ENCODE results near the gene LPAR5.

The LPAR5 gene

GRCh38 chr12:6662906-6663742 is 27.4 kb upstream of the LPAR5 start, which contains the start of gene ING4 (continued):
- TF ChIP-seq ZNF394 (tag by site-specific recombination; IDR thresholded peaks at IDR 0.05; ENCODE audit: borderline replicate concordance), result peak; percentile 74
- peak; percentile 94 for TF ChIP-seq ZNF76 (tag by site-specific recombination; IDR thresholded peaks at IDR 0.05; ENCODE audit: borderline replicate concordance, low read depth)
- TF ChIP-seq ZNF292 (tag by site-specific recombination; IDR thresholded peaks at IDR 0.05; ENCODE audit: borderline replicate concordance, low read depth), result no peak
- TF ChIP-seq MYNN (tag by site-specific recombination; IDR thresholded peaks at IDR 0.05; ENCODE audit: borderline replicate concordance), result no peak
- TF ChIP-seq ZBTB11 (tag by site-specific recombination; conservative IDR thresholded peaks at IDR 0.05; ENCODE audit: low read depth), result peak; percentile 98
- TF ChIP-seq, protein P1, sequence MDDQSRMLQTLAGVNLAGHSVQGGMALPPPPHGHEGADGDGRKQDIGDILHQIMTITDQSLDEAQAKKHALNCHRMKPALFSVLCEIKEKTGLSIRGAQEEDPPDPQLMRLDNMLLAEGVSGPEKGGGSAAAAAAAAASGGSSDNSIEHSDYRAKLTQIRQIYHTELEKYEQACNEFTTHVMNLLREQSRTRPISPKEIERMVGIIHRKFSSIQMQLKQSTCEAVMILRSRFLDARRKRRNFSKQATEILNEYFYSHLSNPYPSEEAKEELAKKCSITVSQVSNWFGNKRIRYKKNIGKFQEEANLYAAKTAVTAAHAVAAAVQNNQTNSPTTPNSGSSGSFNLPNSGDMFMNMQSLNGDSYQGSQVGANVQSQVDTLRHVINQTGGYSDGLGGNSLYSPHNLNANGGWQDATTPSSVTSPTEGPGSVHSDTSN (CRISPR knock-in tag; IDR thresholded peaks at IDR 0.05), result 0 out of 2 replicates have a peak, but pooled peaks have one; percentile 28
- TF ChIP-seq, protein P2, sequence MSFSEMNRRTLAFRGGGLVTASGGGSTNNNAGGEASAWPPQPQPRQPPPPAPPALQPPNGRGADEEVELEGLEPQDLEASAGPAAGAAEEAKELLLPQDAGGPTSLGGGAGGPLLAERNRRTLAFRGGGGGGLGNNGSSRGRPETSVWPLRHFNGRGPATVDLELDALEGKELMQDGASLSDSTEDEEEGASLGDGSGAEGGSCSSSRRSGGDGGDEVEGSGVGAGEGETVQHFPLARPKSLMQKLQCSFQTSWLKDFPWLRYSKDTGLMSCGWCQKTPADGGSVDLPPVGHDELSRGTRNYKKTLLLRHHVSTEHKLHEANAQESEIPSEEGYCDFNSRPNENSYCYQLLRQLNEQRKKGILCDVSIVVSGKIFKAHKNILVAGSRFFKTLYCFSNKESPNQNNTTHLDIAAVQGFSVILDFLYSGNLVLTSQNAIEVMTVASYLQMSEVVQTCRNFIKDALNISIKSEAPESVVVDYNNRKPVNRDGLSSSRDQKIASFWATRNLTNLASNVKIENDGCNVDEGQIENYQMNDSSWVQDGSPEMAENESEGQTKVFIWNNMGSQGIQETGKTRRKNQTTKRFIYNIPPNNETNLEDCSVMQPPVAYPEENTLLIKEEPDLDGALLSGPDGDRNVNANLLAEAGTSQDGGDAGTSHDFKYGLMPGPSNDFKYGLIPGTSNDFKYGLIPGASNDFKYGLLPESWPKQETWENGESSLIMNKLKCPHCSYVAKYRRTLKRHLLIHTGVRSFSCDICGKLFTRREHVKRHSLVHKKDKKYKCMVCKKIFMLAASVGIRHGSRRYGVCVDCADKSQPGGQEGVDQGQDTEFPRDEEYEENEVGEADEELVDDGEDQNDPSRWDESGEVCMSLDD (tag by site-specific recombination; IDR thresholded peaks at IDR 0.05), result peak; percentile 99
- no peak for TF ChIP-seq ZNF830 (tag by site-specific recombination; IDR thresholded peaks at IDR 0.05; ENCODE audit: low read depth)
- no peak for TF ChIP-seq ZNF350 (tag by site-specific recombination; IDR thresholded peaks at IDR 0.05)
- TF ChIP-seq ZNF335 (tag by site-specific recombination; conservative IDR thresholded peaks at IDR 0.05), result peak; percentile 92
- no peak for TF ChIP-seq ZNF426 (tag by site-specific recombination; IDR thresholded peaks at IDR 0.05)
- TF ChIP-seq, protein P3, sequence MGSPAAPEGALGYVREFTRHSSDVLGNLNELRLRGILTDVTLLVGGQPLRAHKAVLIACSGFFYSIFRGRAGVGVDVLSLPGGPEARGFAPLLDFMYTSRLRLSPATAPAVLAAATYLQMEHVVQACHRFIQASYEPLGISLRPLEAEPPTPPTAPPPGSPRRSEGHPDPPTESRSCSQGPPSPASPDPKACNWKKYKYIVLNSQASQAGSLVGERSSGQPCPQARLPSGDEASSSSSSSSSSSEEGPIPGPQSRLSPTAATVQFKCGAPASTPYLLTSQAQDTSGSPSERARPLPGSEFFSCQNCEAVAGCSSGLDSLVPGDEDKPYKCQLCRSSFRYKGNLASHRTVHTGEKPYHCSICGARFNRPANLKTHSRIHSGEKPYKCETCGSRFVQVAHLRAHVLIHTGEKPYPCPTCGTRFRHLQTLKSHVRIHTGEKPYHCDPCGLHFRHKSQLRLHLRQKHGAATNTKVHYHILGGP (tag by site-specific recombination; IDR thresholded peaks at IDR 0.05), result no peak
- TF ChIP-seq ZEB2 (tag by site-specific recombination; IDR thresholded peaks at IDR 0.05), result peak; percentile 92
- TF ChIP-seq ZNF23 (tag by site-specific recombination; IDR thresholded peaks at IDR 0.05; ENCODE audit: borderline replicate concordance), result no peak
- TF ChIP-seq ZNF221 (tag by site-specific recombination; IDR thresholded peaks at IDR 0.05; ENCODE audit: borderline replicate concordance), result no peak
- TF ChIP-seq, protein P4, sequence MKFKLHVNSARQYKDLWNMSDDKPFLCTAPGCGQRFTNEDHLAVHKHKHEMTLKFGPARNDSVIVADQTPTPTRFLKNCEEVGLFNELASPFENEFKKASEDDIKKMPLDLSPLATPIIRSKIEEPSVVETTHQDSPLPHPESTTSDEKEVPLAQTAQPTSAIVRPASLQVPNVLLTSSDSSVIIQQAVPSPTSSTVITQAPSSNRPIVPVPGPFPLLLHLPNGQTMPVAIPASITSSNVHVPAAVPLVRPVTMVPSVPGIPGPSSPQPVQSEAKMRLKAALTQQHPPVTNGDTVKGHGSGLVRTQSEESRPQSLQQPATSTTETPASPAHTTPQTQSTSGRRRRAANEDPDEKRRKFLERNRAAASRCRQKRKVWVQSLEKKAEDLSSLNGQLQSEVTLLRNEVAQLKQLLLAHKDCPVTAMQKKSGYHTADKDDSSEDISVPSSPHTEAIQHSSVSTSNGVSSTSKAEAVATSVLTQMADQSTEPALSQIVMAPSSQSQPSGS (tag by site-specific recombination; IDR thresholded peaks at IDR 0.05; ENCODE audit: low read depth), result peak; percentile 100
- peak; percentile 66 for TF ChIP-seq ZNF341 (tag by site-specific recombination; IDR thresholded peaks at IDR 0.05; ENCODE audit: low read depth)
- no peak for TF ChIP-seq RBAK (tag by site-specific recombination; IDR thresholded peaks at IDR 0.05)
- no peak for TF ChIP-seq ZNF302 (tag by site-specific recombination; IDR thresholded peaks at IDR 0.05; ENCODE audit: low read depth)
- no peak for TF ChIP-seq ZNF777 (tag by site-specific recombination; IDR thresholded peaks at IDR 0.05; ENCODE audit: borderline replicate concordance)
- TF ChIP-seq ZNF202 (tag by site-specific recombination; IDR thresholded peaks at IDR 0.05; ENCODE audit: borderline replicate concordance), result no peak
- TF ChIP-seq HIC1 (tag by site-specific recombination; IDR thresholded peaks at IDR 0.05), result no peak
- no peak for TF ChIP-seq ZNF239 (tag by site-specific recombination; IDR thresholded peaks at IDR 0.05)
- TF ChIP-seq ZFP37 (tag by site-specific recombination; IDR thresholded peaks at IDR 0.05), result no peak
- no peak for TF ChIP-seq ZNF626 (tag by site-specific recombination; IDR thresholded peaks at IDR 0.05)
- no peak for TF ChIP-seq GLI4 (tag by site-specific recombination; IDR thresholded peaks at IDR 0.05)
